Measurements from ENCODE around the gene METTL15.
"Not testable (repeated sequence)": the region's sequence is repeated elsewhere in the genome, so short reads cannot be mapped to it uniquely, and the experiment has no call there.

The METTL15 gene

DNA sequence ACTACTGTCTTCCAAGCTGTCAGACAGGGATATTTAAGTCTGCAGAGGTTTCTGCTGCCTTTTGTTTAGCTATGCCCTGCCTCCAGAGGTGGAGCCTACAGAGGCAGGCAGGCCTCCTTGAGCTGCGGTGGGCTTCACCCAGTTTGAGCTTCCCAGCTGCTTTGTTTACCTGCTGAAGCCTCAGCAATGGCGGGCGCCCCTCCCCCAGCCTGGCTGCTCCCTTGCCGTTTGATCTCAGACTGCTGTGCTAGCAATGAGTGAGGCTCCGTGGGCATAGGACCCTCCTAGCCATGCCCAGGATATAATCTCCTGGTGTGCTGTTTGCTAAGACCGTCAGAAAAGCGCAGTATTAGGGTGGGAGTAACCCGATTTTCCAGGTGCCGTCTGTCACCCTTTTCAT lies 113.9 kb downstream of the METTL15 start:
- not testable (repeated sequence) for FAIRE-seq

GRCh38 chr11:28223577-28223976 lies 115.4 kb downstream of the METTL15 start:
- FAIRE-seq, result no peak

DNA sequence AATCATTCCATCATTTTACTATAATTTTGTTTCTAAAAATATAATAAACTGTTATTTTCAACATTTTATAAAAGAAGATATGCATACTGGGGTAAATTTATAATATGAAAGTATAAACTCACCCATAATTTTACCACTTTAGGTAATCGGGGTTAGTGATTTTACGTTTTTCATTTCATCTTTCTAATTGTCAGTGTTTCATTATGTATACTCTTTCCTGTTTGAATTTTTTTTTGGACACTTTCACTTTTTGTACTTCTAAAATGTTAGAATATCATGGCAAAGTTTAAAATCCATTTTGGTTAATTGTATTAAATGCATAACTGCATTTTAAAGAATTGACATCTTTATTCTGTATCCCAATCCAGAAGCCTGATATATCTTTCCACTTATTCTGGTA lies 115.8 kb downstream of the METTL15 start:
- no peak for FAIRE-seq

GRCh38 chr11:28227460-28227859 lies 119.3 kb downstream of the METTL15 start:
- no peak for FAIRE-seq

DNA sequence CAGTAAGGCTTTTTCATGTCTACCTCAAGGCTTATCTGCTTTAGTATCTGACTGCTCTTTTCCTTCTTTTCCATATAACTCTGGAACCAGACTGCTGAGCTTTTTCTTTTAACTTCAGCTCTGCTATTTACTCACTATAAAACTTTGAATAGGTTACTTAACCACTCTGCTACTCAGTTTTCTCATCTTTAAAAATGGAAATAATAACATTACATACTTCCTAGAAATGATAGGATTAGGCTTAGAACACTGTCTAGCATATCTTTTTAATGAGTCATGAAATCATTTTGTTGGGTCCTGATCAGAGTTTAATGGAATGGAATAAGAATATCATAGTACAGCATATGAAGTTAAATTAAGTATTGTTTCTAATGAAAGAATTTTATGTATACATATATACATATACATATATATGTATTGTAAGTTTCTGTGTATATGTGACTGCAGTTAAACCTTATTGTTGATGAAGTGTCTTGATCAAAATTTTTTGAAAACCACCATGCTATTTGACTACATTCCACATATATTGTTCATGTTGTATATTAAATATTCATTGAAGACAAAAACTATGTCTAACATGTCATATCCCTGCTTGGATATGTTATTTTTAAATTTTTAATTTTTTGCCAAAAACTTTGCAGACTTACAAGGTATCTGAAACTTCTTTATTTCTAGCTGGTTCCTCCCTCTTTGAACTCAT lies 120.2 kb downstream of the METTL15 start:
- no peak for FAIRE-seq

GRCh38 chr11:28231475-28231874 lies 123.3 kb downstream of the METTL15 start:
- FAIRE-seq, result no peak

DNA sequence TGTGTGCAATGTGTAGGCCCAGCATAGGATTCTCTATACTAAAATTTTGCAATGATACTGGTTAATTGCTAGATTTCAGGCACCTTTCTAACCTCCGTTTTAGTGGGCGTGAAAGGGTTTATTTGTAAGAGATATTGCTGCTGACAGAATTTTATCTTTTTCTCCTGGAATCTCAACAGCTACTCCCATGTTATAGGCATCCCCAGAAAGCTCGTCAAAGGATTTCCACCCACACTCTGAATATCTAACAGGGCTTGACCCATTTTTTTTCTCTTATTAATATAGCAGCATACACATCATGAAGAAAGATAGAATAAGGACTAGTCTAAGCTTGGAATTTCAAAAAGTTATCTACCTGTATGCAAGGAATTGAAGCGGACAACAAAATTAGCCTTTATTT lies 124.5 kb downstream of the METTL15 start:
- FAIRE-seq, result no peak

- no peak for FAIRE-seq
Measured at GRCh38 chr11:28241760-28242159, 133.6 kb downstream of the METTL15 start.

DNA sequence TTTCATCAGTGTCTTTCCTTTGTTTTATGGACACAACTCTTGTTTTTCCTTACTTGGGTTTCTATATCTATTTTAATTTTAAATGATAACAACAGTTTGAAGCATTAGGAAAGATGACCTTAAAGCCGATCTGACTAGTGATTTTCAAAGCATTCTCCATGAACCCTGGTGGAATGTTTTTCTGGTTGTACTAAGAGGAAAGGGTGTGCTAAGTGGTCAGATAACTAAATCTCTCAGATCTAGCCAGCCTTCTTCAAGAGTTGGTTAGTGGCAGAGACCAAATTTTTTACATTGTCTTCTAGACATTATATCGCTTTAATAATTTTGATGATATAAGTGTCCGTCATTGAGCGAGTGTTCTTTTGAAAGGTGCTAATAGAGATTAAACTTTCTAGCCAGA lies 134.4 kb downstream of the METTL15 start:
- no peak for FAIRE-seq

GRCh38 chr11:28243061-28243460 lies 134.9 kb downstream of the METTL15 start:
- FAIRE-seq, result no peak

GRCh38 chr11:28243581-28243980 lies 135.4 kb downstream of the METTL15 start:
- FAIRE-seq, result no peak

DNA sequence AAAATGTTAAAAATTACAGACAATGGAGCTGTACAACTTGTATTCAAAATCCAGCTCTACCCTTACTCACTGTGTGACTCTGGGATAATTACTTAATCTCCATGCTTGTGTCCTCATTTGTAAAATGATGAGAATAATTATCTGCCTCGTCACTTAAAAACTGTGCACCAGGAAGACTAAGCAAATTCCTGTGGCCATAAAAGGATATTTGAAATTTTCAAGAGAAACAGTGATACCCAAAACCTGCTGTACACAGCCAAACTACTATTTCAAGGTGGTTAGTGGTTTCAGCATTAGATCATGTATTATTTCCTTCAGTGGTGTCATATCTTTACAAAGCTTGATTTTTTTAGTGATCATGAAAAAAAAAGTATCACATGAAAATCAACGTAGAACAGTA lies 136.9 kb downstream of the METTL15 start:
- FAIRE-seq, result no peak

- no peak for FAIRE-seq
Measured at GRCh38 chr11:28250192-28250591, 142.0 kb downstream of the METTL15 start.

- FAIRE-seq, result no peak
Measured at GRCh38 chr11:28251257-28251656, 143.1 kb downstream of the METTL15 start.

- no peak for FAIRE-seq
Measured at GRCh38 chr11:28257761-28258160, 149.6 kb downstream of the METTL15 start.

DNA sequence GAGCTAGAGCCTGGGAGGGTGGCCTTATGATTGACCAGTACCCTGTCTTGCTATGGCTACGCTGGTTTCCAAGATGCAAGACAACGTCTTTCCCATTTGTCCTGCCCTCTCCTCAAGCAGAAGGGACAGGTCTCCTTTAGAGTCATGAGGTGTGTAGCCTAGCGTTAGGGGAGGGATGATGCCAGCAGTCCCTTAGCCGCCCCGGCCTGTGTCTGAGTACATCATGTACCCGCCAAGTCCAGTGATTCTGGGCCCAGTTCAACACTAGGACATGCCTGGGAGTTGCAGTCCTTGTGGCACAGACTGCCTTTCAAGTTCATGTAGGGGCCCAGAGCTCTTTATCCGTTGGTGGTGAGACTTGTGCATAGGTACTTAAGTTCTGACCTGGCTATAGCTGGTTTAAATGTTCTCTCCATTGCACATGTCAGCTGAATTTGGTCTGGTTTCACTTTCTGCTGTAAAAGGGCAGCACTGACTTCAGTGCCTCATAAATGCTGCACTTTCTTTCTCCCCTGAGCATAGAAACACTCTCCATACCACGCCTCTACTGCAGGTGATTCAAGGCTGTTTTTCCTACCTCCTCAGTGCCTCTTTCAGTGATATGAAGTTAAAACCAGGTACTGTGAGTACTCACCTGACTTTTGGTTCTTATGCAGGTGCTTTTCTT lies 151.1 kb downstream of the METTL15 start:
- FAIRE-seq, result no peak

- no peak for FAIRE-seq
Measured at GRCh38 chr11:28268925-28269324, 160.7 kb downstream of the METTL15 start.

DNA sequence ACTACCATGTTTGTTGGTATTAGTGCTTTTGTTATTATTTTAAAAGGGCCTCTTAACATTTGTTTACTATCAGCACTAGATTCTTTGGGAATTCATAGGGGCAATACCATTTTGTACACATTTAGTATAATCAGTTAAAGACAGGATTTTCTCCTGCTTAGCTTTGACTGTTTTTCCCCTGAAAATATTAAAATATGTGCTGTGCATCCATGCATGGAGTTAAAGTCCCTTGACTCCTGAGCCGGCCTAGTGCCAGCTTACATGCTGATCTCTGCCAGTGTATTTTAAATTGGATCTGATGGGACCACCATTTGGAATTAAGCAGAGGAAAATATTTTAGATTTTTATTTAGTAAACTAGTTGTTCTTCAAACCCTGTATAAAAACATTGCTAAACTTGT lies 161.4 kb downstream of the METTL15 start:
- no peak for FAIRE-seq

- FAIRE-seq, result not testable (repeated sequence)
Measured at GRCh38 chr11:28272247-28272646, 164.1 kb downstream of the METTL15 start.

GRCh38 chr11:28274216-28274615 lies 166.0 kb downstream of the METTL15 start:
- FAIRE-seq, result no peak

- FAIRE-seq, result no peak
Measured at GRCh38 chr11:28284196-28284595, 176.0 kb downstream of the METTL15 start.

DNA sequence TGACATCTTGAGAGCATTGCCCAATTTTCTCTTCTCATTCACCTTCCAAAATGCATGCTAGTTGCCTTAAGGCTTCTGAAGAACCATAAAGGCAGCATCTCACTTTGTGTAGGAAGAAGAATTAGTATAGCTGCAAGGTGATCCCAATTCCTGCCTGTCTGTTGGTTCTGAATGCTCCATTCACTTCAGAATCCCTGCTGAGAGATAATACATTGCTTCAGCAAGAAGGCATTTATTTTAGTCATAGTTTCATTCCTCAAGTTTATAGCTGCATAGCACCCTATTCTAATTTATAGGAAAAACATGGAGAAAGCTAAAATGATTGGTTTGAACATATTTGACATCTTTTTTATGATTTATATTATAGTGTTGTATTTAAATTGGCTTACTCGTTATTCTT lies 181.3 kb downstream of the METTL15 start:
- FAIRE-seq, result no peak

GRCh38 chr11:28290995-28291394 lies 182.8 kb downstream of the METTL15 start:
- not testable (repeated sequence) for FAIRE-seq

DNA sequence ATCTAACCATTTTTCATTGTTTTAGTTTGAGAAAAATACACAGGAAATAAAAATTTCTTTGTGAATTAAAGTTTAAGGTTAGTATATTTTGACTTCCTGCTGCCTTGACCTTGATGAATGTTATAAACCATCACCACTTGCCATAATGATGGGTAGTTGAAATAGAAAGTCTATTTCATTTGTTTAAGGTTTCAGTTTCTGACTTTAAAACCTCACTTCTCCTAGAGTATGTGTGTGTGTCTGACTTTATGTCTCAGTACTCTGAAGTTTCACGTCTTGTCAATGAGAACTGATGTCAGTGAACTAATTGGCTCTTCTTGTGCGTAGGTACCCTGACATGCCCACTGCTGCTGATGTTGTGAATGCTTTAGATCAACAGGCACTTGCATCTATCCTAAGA lies 188.2 kb downstream of the METTL15 start:
- no peak for FAIRE-seq

GRCh38 chr11:28298209-28298608 lies 190.0 kb downstream of the METTL15 start:
- FAIRE-seq, result no peak

Data from endometrium (tissue), 2 donors.